Right cardiac atrium (tissue), 5 donors: ENCODE results near the gene UVRAG. TPM values are rescaled to one million over a fixed set of nuclear protein-coding genes. Genes with fewer than 3 reads are reported as not detected.

ENCODE experiments used
- ATAC-seq, 2 donors: fragments of 200-7000 bp; cut with Tn5 transposase; one replicate each; pipeline versions ENCODE4 v1.8.0 to v1.9.1; 2020; ENCODE audit warnings: moderate library complexity in 2 of 2, mild to moderate bottlenecking in 1 of 2
- DNase-seq, 3 donors: peaks; one replicate each; pipeline ENCODE4 v3.0.0-alpha.2; 2020
- H3K27ac ChIP-seq: one replicate; pipeline ENCODE4 v1.5.1; 2013; ENCODE audit warnings: mild to moderate bottlenecking, low read length, control low read depth, moderate library complexity
- H3K27me3 ChIP-seq: one replicate; pipeline ENCODE4 v1.6.1; 2013; ENCODE audit not compliant: control insufficient read depth, insufficient read depth
- H3K4me1 ChIP-seq: one replicate; pipeline ENCODE4 v1.6.1; 2013; ENCODE audit warnings: low read length; ENCODE audit not compliant: control insufficient read depth, insufficient read depth
- H3K4me3 ChIP-seq: one replicate; pipeline ENCODE4 v1.5.1; 2013; ENCODE audit warnings: low read length, control low read depth
- H3K9me3 ChIP-seq: one replicate; pipeline ENCODE4 v1.6.1; 2013; ENCODE audit warnings: low read length; ENCODE audit not compliant: control insufficient read depth
- WGBS: extraction: QIAGEN DNeasy Blood & Tissue Kit; methylation state at CpG from one replicate; pipeline ENCODE4 v1.1.7; 2013; 5-methylcytosine and 5-hydroxymethylcytosine counted together
- intact Hi-C, 4 donors: fragments of 100-400 bp; cut with DNase I; formaldehyde crosslinking; loops; one replicate each; pipeline versions ENCODE4 v1.11.0 to v1.14.0; 2022 to 2023
- polyA plus RNA-seq: library from polyadenylated mRNA; stranded (reverse); fragments of 200-250 nt; gene quantifications from one replicate; pipeline ENCODE4 v1.2.3, GENCODE V29; 2013
- total RNA-seq, 4 donors: library from RNA; stranded (reverse); fragmentation: NEBNext Ultra II Directional; extraction: Animal tissue kit (Norgen Biotek cat#: 25700); gene quantifications; one replicate each; pipeline ENCODE4 v1.2.1, GENCODE V29; 2021
- donor health status: healthy with polysubstance abuse.
- donor health status: DM: no; HTN: yes; CAD: no.
- donor health status: DM: no; HTN: no; CAD: no.
- donor health status: DM: no; HTN: yes; CAD: no; lungs with severe emphysema.
- donor health status: DM: yes; HTN: yes; CAD: no.

UVRAG gene
- total and polyA plus RNA-seq, 5 donors = 5.5 to 18.5 (median 13.9) TPM

- Histone ChIP-seq H3K27ac (no peak overlapping the region), H3K27me3 (no peaks in the 10 kb centered on the region), H3K4me1 (no peaks in the 10 kb centered on the region), H3K9me3 (no peaks in the 10 kb centered on the region), H3K4me3 (no peak overlapping the region)
- whole genome bisulfite sequencing = 57% methylated on average over 4 of the region's 4 CpGs
- no peak for DNase-seq
- intact Hi-C loops = no loop called here
- no peak for ATAC-seq
Observed at GRCh38 chr11:76094740-76095139, 279.7 kb downstream of the UVRAG start.

DNA sequence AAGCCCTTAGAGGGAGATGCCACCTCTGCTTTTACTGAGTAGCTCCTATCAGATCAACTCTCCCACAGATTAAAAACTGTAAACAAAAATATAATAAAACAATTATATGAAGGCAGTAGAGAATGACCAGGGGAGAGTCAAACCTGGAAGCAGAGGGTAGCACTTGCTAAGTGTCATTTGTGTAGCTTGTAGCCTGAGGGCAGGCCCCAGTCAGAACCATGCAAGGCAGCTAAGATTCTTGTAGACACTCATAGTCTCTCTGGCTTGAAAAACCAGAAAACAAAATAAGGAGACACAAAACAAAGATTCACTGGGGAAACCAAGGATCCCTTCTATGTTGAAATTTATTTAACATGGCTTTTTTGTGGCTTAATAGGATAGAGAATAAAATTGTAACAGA lies 280.9 kb downstream of the UVRAG start:
- ATAC-seq (no peak), DNase-seq (no peak)
- Histone ChIP-seq H3K27me3 (no peaks in the 10 kb centered on the region), H3K27ac (no peak overlapping the region), H3K4me3 (no peak overlapping the region), H3K9me3 (no peaks in the 10 kb centered on the region), H3K4me1 (no peaks in the 10 kb centered on the region)
- intact Hi-C loops = no loop called here

DNA sequence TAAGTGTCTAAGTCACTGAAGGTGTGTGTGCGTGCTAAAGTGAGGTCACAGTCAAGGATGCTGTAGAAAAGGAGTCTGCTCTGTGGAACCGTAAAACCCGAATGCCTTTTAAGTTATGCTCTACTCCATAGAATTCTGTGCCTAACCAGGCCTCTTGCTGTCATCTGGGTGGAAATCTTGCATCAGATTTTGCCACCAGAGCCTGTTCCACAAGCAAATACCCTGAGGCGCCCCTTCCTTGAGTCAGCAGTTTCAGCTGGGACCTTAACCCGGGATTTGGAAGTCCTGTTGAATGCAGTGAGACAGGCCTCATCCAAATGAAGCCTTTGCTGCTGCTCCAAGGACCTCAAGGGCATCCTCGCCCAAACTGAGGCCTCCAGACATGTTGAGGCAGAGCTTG lies 281.5 kb downstream of the UVRAG start:
- H3K27me3 ChIP-seq = no peaks in the 10 kb centered on the region
- intact Hi-C loops = no loop called here
- ATAC-seq (no peak), DNase-seq (no peak)
- H3K4me3 ChIP-seq = no peak overlapping the region
- no peak overlapping the region for H3K27ac ChIP-seq
- H3K9me3 ChIP-seq = no peaks in the 10 kb centered on the region
- H3K4me1 ChIP-seq = no peaks in the 10 kb centered on the region
- WGBS = 93% methylated on average over 6 of the region's 6 CpGs

DNA sequence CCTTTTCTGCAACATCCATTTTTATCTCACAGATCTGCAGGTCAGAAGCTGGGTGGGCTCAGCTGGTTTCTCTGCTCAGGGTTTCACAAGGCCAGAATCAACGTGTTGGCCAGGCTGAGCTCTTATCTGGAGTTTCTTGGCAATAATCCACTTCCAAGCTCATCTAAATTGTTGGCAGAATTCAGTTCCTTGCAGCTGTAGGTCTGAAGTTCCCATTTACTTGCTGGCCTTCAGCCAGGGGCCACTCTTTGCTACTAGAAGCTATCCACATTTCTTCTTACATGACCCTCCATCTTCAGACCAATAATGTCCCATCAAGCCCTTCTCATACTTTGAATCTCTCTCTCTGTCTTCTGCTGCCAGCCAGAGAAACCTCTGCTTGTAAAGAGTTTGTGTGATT lies 287.8 kb downstream of the UVRAG start:
- intact Hi-C loops = no loop called here
- ATAC-seq (peak; percentile 37 to 55), DNase-seq (peak; percentile 28 to 72 (median 70))
- 9% methylated on average over 1 of the region's 1 CpG for WGBS
- Histone ChIP-seq H3K27me3 (no peaks in the 10 kb centered on the region), H3K9me3 (no peaks in the 10 kb centered on the region), H3K27ac (no peak overlapping the region), H3K4me1 (peaks cover 3% of the 10 kb centered on the region), H3K4me3 (no peak overlapping the region)

GRCh38 chr11:76103460-76103859 lies 288.4 kb downstream of the UVRAG start:
- intact Hi-C loops = no loop called here
- H3K4me1 ChIP-seq = peaks cover 3% of the 10 kb centered on the region
- WGBS = 72% methylated on average over 1 of the region's 1 CpG
- DNase-seq (no peak), ATAC-seq (no peak)
- no peaks in the 10 kb centered on the region for H3K27me3 ChIP-seq
- H3K27ac ChIP-seq = no peak overlapping the region
- H3K4me3 ChIP-seq = no peak overlapping the region
- no peaks in the 10 kb centered on the region for H3K9me3 ChIP-seq

DNA sequence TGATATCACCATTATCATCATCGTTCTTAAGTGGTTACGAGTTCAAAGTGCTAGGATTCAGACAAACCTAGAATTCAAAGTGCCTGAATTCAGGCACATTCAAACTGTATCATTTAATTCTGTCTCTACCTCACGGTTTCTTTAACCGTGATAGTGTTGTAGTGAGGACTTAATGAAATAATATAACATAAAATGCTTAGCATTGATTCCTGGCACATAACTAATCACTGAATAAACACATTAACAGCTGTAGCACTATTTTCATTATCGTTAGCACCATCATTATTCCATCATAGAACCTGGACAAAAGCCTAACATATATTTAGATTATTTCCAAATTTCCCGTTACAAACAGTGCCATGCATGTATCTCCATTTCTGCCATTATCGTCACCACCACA lies 289.3 kb downstream of the UVRAG start:
- 96% methylated on average over 7 of the region's 7 CpGs for WGBS

GRCh38 chr11:76105637-76106036 lies 290.6 kb downstream of the UVRAG start:
- 99% methylated on average over 1 of the region's 1 CpG for WGBS

More for the DNA sequence above, 289.3 kb downstream of the UVRAG start:
- no peaks in the 10 kb centered on the region for H3K9me3 ChIP-seq
- no peak overlapping the region for H3K27ac ChIP-seq
- ATAC-seq (no peak), DNase-seq (no peak)
- no peak overlapping the region for H3K4me3 ChIP-seq
- intact Hi-C loops = no loop called here
- H3K27me3 ChIP-seq = no peaks in the 10 kb centered on the region
- H3K4me1 ChIP-seq = peaks cover 3% of the 10 kb centered on the region

DNA sequence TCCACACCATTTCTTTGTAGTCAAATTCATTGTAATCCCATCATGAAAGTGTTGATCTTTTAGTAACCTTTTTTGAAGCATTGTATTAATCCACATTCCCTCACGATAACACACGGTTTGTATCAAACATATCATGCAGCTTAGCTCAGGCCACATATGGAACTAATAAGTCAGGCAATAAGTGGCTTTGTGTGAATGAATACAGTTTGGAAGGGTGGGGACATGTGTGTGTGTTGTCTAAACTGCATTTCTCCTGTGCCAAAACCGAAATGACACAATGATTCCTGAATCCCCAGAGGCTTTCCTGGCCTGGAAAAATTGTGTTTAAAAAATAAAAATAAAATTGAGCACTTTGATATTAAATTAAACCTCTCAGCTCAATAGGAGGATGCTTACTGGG lies 293.0 kb downstream of the UVRAG start:
- Histone ChIP-seq H3K9me3 (no peaks in the 10 kb centered on the region), H3K4me3 (no peak overlapping the region), H3K27ac (no peak overlapping the region), H3K4me1 (no peaks in the 10 kb centered on the region), H3K27me3 (no peaks in the 10 kb centered on the region)
- DNase-seq (no peak), ATAC-seq (no peak)
- intact Hi-C loops = no loop called here
- 62% methylated on average over 3 of the region's 3 CpGs for WGBS

More at GRCh38 chr11:76105637-76106036, 290.6 kb downstream of the UVRAG start:
- H3K4me3 ChIP-seq = no peak overlapping the region
- intact Hi-C loops = no loop called here
- ATAC-seq = no peak
- H3K9me3 ChIP-seq = no peaks in the 10 kb centered on the region
- no peak overlapping the region for H3K27ac ChIP-seq
- H3K27me3 ChIP-seq = no peaks in the 10 kb centered on the region
- H3K4me1 ChIP-seq = peaks cover 3% of the 10 kb centered on the region
- DNase-seq = no peak

- intact Hi-C loops = no loop called here
- WGBS = 83% methylated on average over 2 of the region's 2 CpGs
- ATAC-seq = no peak
Observed at GRCh38 chr11:76114238-76114637, 299.2 kb downstream of the UVRAG start.

GRCh38 chr11:76115555-76115954 lies 300.5 kb downstream of the UVRAG start:
- WGBS = 68% methylated on average over 3 of the region's 3 CpGs
- H3K4me1 ChIP-seq = peaks cover 13% of the 10 kb centered on the region
- H3K9me3 ChIP-seq = no peaks in the 10 kb centered on the region
- intact Hi-C loops = no loop called here
- ATAC-seq (no peak), DNase-seq (no peak)
- H3K27ac ChIP-seq = no peak overlapping the region
- H3K4me3 ChIP-seq = no peak overlapping the region
- H3K27me3 ChIP-seq = no peaks in the 10 kb centered on the region

More at GRCh38 chr11:76114238-76114637, 299.2 kb downstream of the UVRAG start:
- H3K9me3 ChIP-seq = no peaks in the 10 kb centered on the region
- no peak for DNase-seq
- H3K27me3 ChIP-seq = no peaks in the 10 kb centered on the region
- no peak overlapping the region for H3K27ac ChIP-seq
- peaks cover 3% of the 10 kb centered on the region for H3K4me1 ChIP-seq
- H3K4me3 ChIP-seq = no peak overlapping the region

- Histone ChIP-seq H3K27ac (peak overlapping the region; percentile 71), H3K27me3 (no peaks in the 10 kb centered on the region), H3K9me3 (no peaks in the 10 kb centered on the region), H3K4me1 (peaks cover 24% of the 10 kb centered on the region), H3K4me3 (no peak overlapping the region)
- ATAC-seq (no peak), DNase-seq (no peak)
- 79% methylated on average over 2 of the region's 2 CpGs for WGBS
- intact Hi-C loops = no loop called here
Observed at GRCh38 chr11:76119032-76119431, 304.0 kb downstream of the UVRAG start.

DNA sequence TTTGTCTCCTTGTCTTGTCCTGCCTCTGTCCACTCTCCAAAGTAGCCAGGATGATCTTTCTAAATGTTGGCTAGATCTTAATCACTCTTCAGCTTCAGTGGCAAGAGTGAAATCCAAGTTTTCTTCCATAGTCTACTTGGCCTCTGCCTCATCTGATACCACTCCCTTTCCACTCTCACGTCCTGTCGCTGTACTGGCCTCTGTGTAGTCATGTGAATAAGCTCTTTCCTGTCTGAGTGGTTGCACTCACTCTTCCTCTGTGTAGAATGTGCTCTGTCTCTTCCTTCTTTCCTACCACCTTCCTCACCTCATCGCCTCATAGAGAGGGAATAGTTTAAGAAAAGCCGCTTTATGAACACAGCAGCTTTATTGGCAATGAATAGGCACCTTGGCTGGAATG lies 304.8 kb downstream of the UVRAG start:
- H3K4me1 ChIP-seq = peaks cover 24% of the 10 kb centered on the region
- no peak overlapping the region for H3K4me3 ChIP-seq
- no peaks in the 10 kb centered on the region for H3K9me3 ChIP-seq
- DNase-seq (no peak), ATAC-seq (peak; percentile 69 to 88)
- H3K27ac ChIP-seq = peak overlapping the region; percentile 71
- intact Hi-C loops = no loop called here
- WGBS = 40% methylated on average over 4 of the region's 4 CpGs
- no peaks in the 10 kb centered on the region for H3K27me3 ChIP-seq
